T-helper 2 cell treated with Interferon-gamma antibody and Interleukin-4, amounts not matched to agents 100 ng/mL and 5 ng/mL, for 36 hours (primary cell): ENCODE data around the gene LARP4B. TPM values are rescaled to one million over a fixed set of nuclear protein-coding genes. Genes with fewer than 3 reads are reported as not detected.

Experiments used
- intact Hi-C: fragments of 100-400 bp; cut with micrococcal nuclease; formaldehyde crosslinking; loops from one replicate; pipeline ENCODE4 v1.15.1; 2023
- total RNA-seq: library from RNA; stranded (reverse); gene quantifications from 2 replicates; pipeline ENCODE4 v1.2.3, GENCODE V29; 2022

Gene LARP4B
- 117 and 119 TPM in 2 replicates for total RNA-seq

GRCh38 chr10:931326-932318 lies at the start of gene LARP4B:
Gene LARP4B (minus strand): TSS chr10:931705. CDS start chr10:885721, 45,984 bp downstream.
- intact Hi-C loops = loop anchor here (1.0 kb wide), 2 partner anchors 57 to 118 kb away; partner anchors contain the start of genes GTPBP4 and IDI1

- intact Hi-C loops = no loop called here
These were observed 49.1 kb upstream of the LARP4B start for GRCh38 chr10:980468-981093.

GRCh38 chr10:978826-979421 lies 47.4 kb upstream of the LARP4B start:
- intact Hi-C loops = no loop called here

- intact Hi-C loops = no loop called here
These were observed 44.8 kb upstream of the LARP4B start for GRCh38 chr10:976316-976715.

- intact Hi-C loops = loop anchor here (2.0 kb wide), 1 partner anchor 34 kb away; no protein-coding TSS in a partner anchor
These were observed 43.2 kb upstream of the LARP4B start for GRCh38 chr10:974785-975074.

GRCh38 chr10:974038-974784 lies 42.7 kb upstream of the LARP4B start:
- intact Hi-C loops = loop anchor here (2.0 kb wide), 1 partner anchor 33 kb away; no protein-coding TSS in a partner anchor

GRCh38 chr10:972763-973162 lies 41.3 kb upstream of the LARP4B start:
- intact Hi-C loops = no loop called here

GRCh38 chr10:971613-972012 lies 40.1 kb upstream of the LARP4B start:
- intact Hi-C loops = no loop called here

- intact Hi-C loops = no loop called here
These were observed 39.6 kb upstream of the LARP4B start for GRCh38 chr10:971150-971542.

GRCh38 chr10:970311-971149 lies 39.0 kb upstream of the LARP4B start:
- intact Hi-C loops = no loop called here

GRCh38 chr10:969473-970150 lies 38.1 kb upstream of the LARP4B start:
- intact Hi-C loops = no loop called here

GRCh38 chr10:968546-969199 lies 37.2 kb upstream of the LARP4B start:
- intact Hi-C loops = no loop called here

- intact Hi-C loops = no loop called here
These were observed 35.1 kb upstream of the LARP4B start for GRCh38 chr10:966466-967235.

- intact Hi-C loops = no loop called here
These were observed 33.5 kb upstream of the LARP4B start for GRCh38 chr10:964988-965417.

GRCh38 chr10:964321-964987 lies 32.9 kb upstream of the LARP4B start:
- intact Hi-C loops = no loop called here

- intact Hi-C loops = no loop called here
These were observed 32.1 kb upstream of the LARP4B start for GRCh38 chr10:963655-964054.

- intact Hi-C loops = no loop called here
These were observed 31.7 kb upstream of the LARP4B start for GRCh38 chr10:963186-963585.

GRCh38 chr10:962342-962741 lies 30.8 kb upstream of the LARP4B start:
- intact Hi-C loops = no loop called here
